ENCODE data around the gene IFITM10. TPM values are rescaled to one million over a fixed set of nuclear protein-coding genes. Genes with fewer than 3 reads are reported as not detected.

IFITM10 gene
- total RNA-seq, 4 donors from 2014 or later = 0.42 to 0.58 (median 0.54) TPM

GRCh38 chr11:1784761-1785650 lies 34.6 kb upstream of the IFITM10 start:
- intact Hi-C loops (cut with DNase I) = no loop called here
- no peak overlapping the region for H3K27ac ChIP-seq (replicated peaks in 1 of 4)
- WGBS = 89% methylated on average over 23 of the region's 23 CpGs
- H3K4me3 ChIP-seq = no peak overlapping the region
- no peak for DNase-seq (ENCODE audit: extremely low spot score)
- peaks cover 0 to 6% (median 1%) of the 10 kb centered on the region in 4 donors for H3K4me1 ChIP-seq
- peaks cover 0 to 6% (median 0%) of the 10 kb centered on the region in 4 donors for H3K9me3 ChIP-seq
- TF ChIP-seq POLR2A (IDR thresholded peaks at IDR 0.05; ENCODE audit: low read depth) = no peak
- no peak for TF ChIP-seq POLR2AphosphoS5 (IDR thresholded peaks at IDR 0.05)
- no peak for TF ChIP-seq EP300 (IDR thresholded peaks at IDR 0.05)
- TF ChIP-seq CTCF (IDR thresholded peaks at IDR 0.05) = no peak
- H3K27me3 ChIP-seq = peaks cover 0 to 27% (median 0%) of the 10 kb centered on the region in 4 donors
- no peaks in the 10 kb centered on the region for H3K36me3 ChIP-seq

- Histone ChIP-seq H3K27ac (replicated peaks in 1 of 4) (no peak overlapping the region), H3K36me3 (no peaks in the 10 kb centered on the region), H3K9me3 (peaks cover 0 to 6% (median 0%) of the 10 kb centered on the region in 4 donors), H3K4me1 (peaks cover 0 to 6% (median 1%) of the 10 kb centered on the region in 4 donors), H3K4me3 (no peak overlapping the region), H3K27me3 (peaks cover 0 to 35% (median 0%) of the 10 kb centered on the region in 4 donors)
- intact Hi-C loops (cut with DNase I) = no loop called here
- 87% methylated on average over 18 of the region's 24 CpGs for WGBS
- no peak for TF ChIP-seq POLR2AphosphoS5 (IDR thresholded peaks at IDR 0.05)
- no peak for TF ChIP-seq POLR2A (IDR thresholded peaks at IDR 0.05; ENCODE audit: low read depth)
- TF ChIP-seq EP300 (IDR thresholded peaks at IDR 0.05) = no peak
- no peak for TF ChIP-seq CTCF (IDR thresholded peaks at IDR 0.05)
- DNase-seq (ENCODE audit: extremely low spot score) = no peak
Measured at GRCh38 chr11:1783725-1784529, 33.5 kb upstream of the IFITM10 start.

GRCh38 chr11:1782831-1783724 lies 32.7 kb upstream of the IFITM10 start:
- no peak for DNase-seq (ENCODE audit: extremely low spot score)
- no peaks in the 10 kb centered on the region for H3K36me3 ChIP-seq
- H3K4me3 ChIP-seq = no peak overlapping the region
- H3K27me3 ChIP-seq = peaks cover 0 to 42% (median 0%) of the 10 kb centered on the region in 4 donors
- H3K27ac ChIP-seq (replicated peaks in 1 of 4) = no peak overlapping the region
- intact Hi-C loops (cut with DNase I) = no loop called here
- H3K9me3 ChIP-seq = no peaks in the 10 kb centered on the region
- H3K4me1 ChIP-seq = peaks cover 0 to 6% (median 1%) of the 10 kb centered on the region in 4 donors
- TF ChIP-seq POLR2AphosphoS5 (IDR thresholded peaks at IDR 0.05) (no peak), CTCF (IDR thresholded peaks at IDR 0.05) (no peak), EP300 (IDR thresholded peaks at IDR 0.05) (no peak), POLR2A (IDR thresholded peaks at IDR 0.05; ENCODE audit: low read depth) (no peak)
- WGBS = 59% methylated on average over 19 of the region's 20 CpGs

- DNase-seq (ENCODE audit: extremely low spot score) = no peak
- Histone ChIP-seq H3K4me1 (peaks cover 0 to 6% (median 1%) of the 10 kb centered on the region in 4 donors), H3K36me3 (no peaks in the 10 kb centered on the region), H3K9me3 (no peaks in the 10 kb centered on the region), H3K4me3 (no peak overlapping the region), H3K27ac (replicated peaks in 1 of 4) (no peak overlapping the region), H3K27me3 (peaks cover 0 to 50% (median 0%) of the 10 kb centered on the region in 4 donors)
- TF ChIP-seq POLR2AphosphoS5 (IDR thresholded peaks at IDR 0.05) (no peak), POLR2A (IDR thresholded peaks at IDR 0.05; ENCODE audit: low read depth) (no peak), CTCF (IDR thresholded peaks at IDR 0.05) (no peak), EP300 (IDR thresholded peaks at IDR 0.05) (no peak)
- WGBS = 87% methylated on average over 13 of the region's 13 CpGs
- intact Hi-C loops (cut with DNase I) = no loop called here
Measured at GRCh38 chr11:1782031-1782590, 31.7 kb upstream of the IFITM10 start.

All from esophagus muscularis mucosa (tissue), 4 donors.